Activated naive CD4-positive, alpha-beta T cell treated with anti-CD3 and anti-CD28 coated beads, Interleukin-2, amount 50 U/mL, for 72 hours (primary cell): Measurements from ENCODE around the gene TYMP. TPM values are rescaled to one million over a fixed set of nuclear protein-coding genes. Genes with fewer than 3 reads are reported as not detected.

Experiments used
- total RNA-seq, 2 donors: library from RNA; stranded (reverse); gene quantifications; one replicate each; pipeline ENCODE4 v1.2.3, GENCODE V29; 2022

Gene TYMP
- total RNA-seq, 2 donors from 2014 or later: 20.8 to 74.5 TPM

Other genes with a start within 250 kb of the TYMP start
- 10 to 100 TPM; 10.3 to 13.1 TPM for gene PLXNB2, start 222.4 kb downstream of the TYMP start, total RNA-seq
- gene DENND6B, start 203.0 kb downstream of the TYMP start, total RNA-seq: 1 to 10 TPM; 4.1 to 4.3 TPM
- gene PPP6R2, start 186.7 kb downstream of the TYMP start, total RNA-seq: 10 to 100 TPM; 42.6 to 48.3 TPM
- 10 to 100 TPM; 99.3 to 99.8 TPM for gene SBF1, start 55.0 kb downstream of the TYMP start, total RNA-seq
- gene ADM2, start 48.5 kb downstream of the TYMP start, total RNA-seq: 1 to 10 TPM; 6.0 to 7.0 TPM
- gene MIOX, start 43.2 kb downstream of the TYMP start, total RNA-seq: under 1 TPM in 1 of 2 donors, not detected in 1; 0.25 TPM
- 10 to 100 TPM; 54.2 to 76.7 TPM for gene LMF2, start 22.3 kb downstream of the TYMP start, total RNA-seq
- gene NCAPH2, start 21.8 kb downstream of the TYMP start, total RNA-seq: 100 to 1,000 TPM; 121 to 130 TPM
- gene SCO2, start 4.4 kb downstream of the TYMP start, total RNA-seq: 1 to 10 TPM in 1 of 2 donors, not detected in 1; 4.8 TPM
- 10 to 100 TPM in 1 of 2 donors, 1 to 10 TPM in 1; 2.6 to 11.0 TPM for gene KLHDC7B, start 15.9 kb upstream of the TYMP start, total RNA-seq
- 1 to 10 TPM in 1 of 2 donors, under 1 TPM in 1; 0.80 to 3.9 TPM for gene SYCE3, start 32.9 kb upstream of the TYMP start, total RNA-seq
- 10 to 100 TPM; 61.8 to 92.2 TPM for gene CPT1B, start 48.4 kb upstream of the TYMP start, total RNA-seq
- 100 to 1,000 TPM in 1 of 2 donors, 10 to 100 TPM in 1; 83.8 to 127 TPM for gene CHKB, start 52.8 kb upstream of the TYMP start, total RNA-seq
- gene MAPK8IP2, start 70.8 kb upstream of the TYMP start, total RNA-seq: under 1 TPM; 0.27 to 0.54 TPM
- 10 to 100 TPM; 23.8 to 24.7 TPM for gene ARSA, start 98.1 kb upstream of the TYMP start, total RNA-seq
- gene SHANK3, start 142.8 kb upstream of the TYMP start, total RNA-seq: under 1 TPM in 1 of 2 donors, not detected in 1; 0.66 TPM
- gene ACR, start 208.2 kb upstream of the TYMP start, total RNA-seq: not detected